Activated CD8-positive, alpha-beta T cell treated with anti-CD3 and anti-CD28 coated beads for 36 hours (primary cell): ENCODE data around the gene SRGAP1. TPM values are rescaled to one million over a fixed set of nuclear protein-coding genes. Genes with fewer than 3 reads are reported as not detected.

Experiments used
- ATAC-seq: fragments of 200-7000 bp; cut with Tn5 transposase; one replicate; pipeline ENCODE4 v1.10.0; 2021; ENCODE audit warnings: mild to moderate bottlenecking, moderate library complexity
- CTCF ChIA-PET: fragments of 350-600 bp; sonication (Branson Sonifier 250); formaldehyde crosslinking; loops from one replicate; lab custom pipeline; 2021; ENCODE audit warnings: antibody characterized with exemption; lab: Charles Lee
- POLR2A ChIA-PET: fragments of 350-600 bp; sonication (Branson Sonifier 250); formaldehyde crosslinking; loops from one replicate; lab custom pipeline; 2021; ENCODE audit warnings: antibody characterized with exemption; lab: Charles Lee
- DNase-seq: peaks from one replicate; pipeline ENCODE4 v3.0.0-alpha.2; 2020
- H3K27ac Mint-ChIP-seq: one replicate; pipeline ENCODE4 v1.8.0; 2021; ENCODE audit warnings: mild to moderate bottlenecking, mixed read lengths
- H3K27me3 Mint-ChIP-seq: one replicate; pipeline ENCODE4 v1.8.0; 2021; ENCODE audit warnings: mixed read lengths
- H3K36me3 Mint-ChIP-seq: one replicate; pipeline ENCODE4 v1.8.0; 2021; ENCODE audit warnings: low read depth, mixed read lengths
- H3K4me1 Mint-ChIP-seq: one replicate; pipeline ENCODE4 v1.8.0; 2021; ENCODE audit warnings: low read depth, mixed read lengths
- H3K4me3 Mint-ChIP-seq: one replicate; pipeline ENCODE4 v1.8.0; 2021; ENCODE audit warnings: mild to moderate bottlenecking, moderate library complexity, mixed read lengths
- H3K9me3 Mint-ChIP-seq: one replicate; pipeline ENCODE4 v1.8.0; 2021; ENCODE audit warnings: mixed read lengths
- intact Hi-C: fragments of 100-400 bp; cut with micrococcal nuclease; formaldehyde crosslinking; loops from one replicate; pipeline ENCODE4 v1.10.0; 2022
- total RNA-seq, 2 experiments: library from RNA; stranded (reverse); gene quantifications; one replicate each; pipeline ENCODE4 v1.2.3, GENCODE V29; 2021
- TF ChIP-seq, protein P1 (sequence below): fragments of 200-600 bp; IDR thresholded peaks from one replicate; pipeline ENCODE4 v1.8.0; 2022; ENCODE audit warnings: antibody characterized with exemption, mild to moderate bottlenecking

Gene SRGAP1
- total RNA-seq, 2 experiments from 2014 or later: 0.02 to 0.07 TPM

DNA sequence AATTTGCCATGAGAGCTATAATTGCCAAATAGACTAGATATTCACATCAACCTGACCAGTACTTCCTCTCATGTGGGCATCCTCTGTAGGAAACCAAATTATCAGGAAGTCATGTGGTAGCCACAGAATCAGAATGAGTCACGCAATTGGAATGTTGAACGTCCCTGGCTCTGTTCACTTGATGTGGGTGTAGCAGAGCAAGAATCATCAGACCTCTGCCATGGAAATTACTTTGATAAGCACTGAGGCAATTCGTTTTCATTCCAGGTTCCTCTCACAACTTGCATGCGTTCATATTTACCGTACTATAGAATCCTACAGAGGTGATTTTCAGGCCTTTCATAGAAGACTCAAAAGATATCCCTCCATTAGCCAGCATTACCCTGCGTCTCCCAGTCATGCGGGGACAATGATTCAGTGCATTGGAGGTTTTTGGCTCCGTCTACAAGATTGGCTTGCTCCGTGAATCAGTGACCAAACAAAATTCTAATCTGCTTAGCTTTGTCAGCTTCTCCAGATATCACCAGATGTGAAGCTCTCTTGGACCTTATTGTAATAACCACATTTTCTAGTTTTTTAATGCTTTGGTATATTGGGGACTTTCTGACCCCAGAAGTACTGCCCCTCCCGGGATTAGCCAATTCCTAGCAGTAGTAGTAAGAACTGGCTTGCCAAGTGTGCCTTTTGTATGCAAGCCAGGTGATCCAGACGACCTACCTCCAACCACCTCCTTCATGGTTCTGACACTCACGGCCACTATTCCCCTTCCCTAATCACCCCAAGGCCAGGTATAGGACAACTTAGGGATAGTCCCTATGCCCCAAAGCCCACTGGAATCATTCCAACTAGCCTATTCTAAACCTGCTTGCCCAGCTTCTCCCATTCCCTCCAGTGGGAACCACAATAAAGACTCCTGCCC, 244.2 kb downstream of the SRGAP1 start:
- no peaks in the 10 kb centered on the region for H3K9me3 Mint-ChIP-seq
- H3K4me1 Mint-ChIP-seq: no peaks in the 10 kb centered on the region
- POLR2A ChIA-PET: no interaction called here
- intact Hi-C loops: no loop called here
- no peak overlapping the region for H3K27ac Mint-ChIP-seq
- no peak for DNase-seq
- H3K36me3 Mint-ChIP-seq: no peaks in the 10 kb centered on the region
- peaks cover 11% of the 10 kb centered on the region for H3K27me3 Mint-ChIP-seq
- CTCF ChIA-PET: no interaction called here
- no peak overlapping the region for H3K4me3 Mint-ChIP-seq
- no peak for ATAC-seq
- TF ChIP-seq, protein P1, sequence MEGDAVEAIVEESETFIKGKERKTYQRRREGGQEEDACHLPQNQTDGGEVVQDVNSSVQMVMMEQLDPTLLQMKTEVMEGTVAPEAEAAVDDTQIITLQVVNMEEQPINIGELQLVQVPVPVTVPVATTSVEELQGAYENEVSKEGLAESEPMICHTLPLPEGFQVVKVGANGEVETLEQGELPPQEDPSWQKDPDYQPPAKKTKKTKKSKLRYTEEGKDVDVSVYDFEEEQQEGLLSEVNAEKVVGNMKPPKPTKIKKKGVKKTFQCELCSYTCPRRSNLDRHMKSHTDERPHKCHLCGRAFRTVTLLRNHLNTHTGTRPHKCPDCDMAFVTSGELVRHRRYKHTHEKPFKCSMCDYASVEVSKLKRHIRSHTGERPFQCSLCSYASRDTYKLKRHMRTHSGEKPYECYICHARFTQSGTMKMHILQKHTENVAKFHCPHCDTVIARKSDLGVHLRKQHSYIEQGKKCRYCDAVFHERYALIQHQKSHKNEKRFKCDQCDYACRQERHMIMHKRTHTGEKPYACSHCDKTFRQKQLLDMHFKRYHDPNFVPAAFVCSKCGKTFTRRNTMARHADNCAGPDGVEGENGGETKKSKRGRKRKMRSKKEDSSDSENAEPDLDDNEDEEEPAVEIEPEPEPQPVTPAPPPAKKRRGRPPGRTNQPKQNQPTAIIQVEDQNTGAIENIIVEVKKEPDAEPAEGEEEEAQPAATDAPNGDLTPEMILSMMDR: no peak

DNA sequence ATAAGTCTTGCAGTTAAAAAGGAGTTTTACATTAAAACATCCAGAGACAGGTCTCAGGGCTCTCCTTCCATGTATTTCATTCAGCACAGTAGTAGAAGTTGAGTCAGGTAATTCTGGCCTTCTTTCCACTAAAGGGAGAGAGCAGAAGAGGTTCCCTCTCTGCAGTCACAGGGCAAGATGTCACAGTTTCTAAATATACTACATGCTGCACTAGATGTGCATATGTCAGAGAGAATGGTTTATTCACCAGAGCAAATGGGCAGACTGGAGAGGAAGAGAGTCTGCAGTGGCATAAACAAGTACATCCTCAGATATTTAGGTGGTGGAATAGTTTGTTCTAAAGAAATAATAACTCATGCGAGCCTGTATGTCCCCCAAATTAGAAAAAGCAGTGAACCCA, 245.5 kb downstream of the SRGAP1 start:
- Mint-ChIP-seq H3K36me3 (no peaks in the 10 kb centered on the region), H3K4me1 (no peaks in the 10 kb centered on the region), H3K4me3 (no peak overlapping the region), H3K27me3 (peaks cover 11% of the 10 kb centered on the region), H3K9me3 (no peaks in the 10 kb centered on the region), H3K27ac (no peak overlapping the region)
- ChIA-PET POLR2A (no interaction called here), CTCF (no interaction called here)
- intact Hi-C loops: no loop called here
- ATAC-seq (no peak), DNase-seq (no peak)
- TF ChIP-seq, protein P1: no peak

DNA sequence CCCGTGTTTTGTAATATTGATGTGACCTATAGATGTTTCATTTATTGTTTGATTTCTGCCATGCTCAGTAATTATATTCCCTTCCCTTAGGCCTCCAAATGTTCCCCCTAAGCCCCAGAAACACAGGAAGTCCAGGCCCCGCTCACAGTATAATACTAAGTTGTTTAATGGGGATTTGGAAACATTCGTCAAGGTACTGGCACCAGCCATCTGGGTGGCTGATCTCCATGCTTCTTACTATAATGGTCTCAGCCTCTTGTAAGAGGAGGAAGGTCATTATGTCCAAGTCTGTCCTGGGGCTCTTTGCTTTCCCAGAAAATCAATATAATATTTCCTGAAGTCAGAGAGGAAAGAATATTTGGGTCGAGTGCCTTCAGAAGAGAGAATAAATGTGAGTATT, 246.7 kb downstream of the SRGAP1 start:
- CTCF ChIA-PET: interaction anchor here (0.9 kb wide), 1 partner anchor 13 kb away, joined by 3 read pairs; no protein-coding TSS in a partner anchor
- no peak for ATAC-seq
- DNase-seq: no peak
- intact Hi-C loops: no loop called here
- H3K4me3 Mint-ChIP-seq: no peak overlapping the region
- no peaks in the 10 kb centered on the region for H3K4me1 Mint-ChIP-seq
- no peak overlapping the region for H3K27ac Mint-ChIP-seq
- TF ChIP-seq, protein P1: no peak
- POLR2A ChIA-PET: no interaction called here
- H3K36me3 Mint-ChIP-seq: no peaks in the 10 kb centered on the region
- peaks cover 7% of the 10 kb centered on the region for H3K27me3 Mint-ChIP-seq
- no peaks in the 10 kb centered on the region for H3K9me3 Mint-ChIP-seq

DNA sequence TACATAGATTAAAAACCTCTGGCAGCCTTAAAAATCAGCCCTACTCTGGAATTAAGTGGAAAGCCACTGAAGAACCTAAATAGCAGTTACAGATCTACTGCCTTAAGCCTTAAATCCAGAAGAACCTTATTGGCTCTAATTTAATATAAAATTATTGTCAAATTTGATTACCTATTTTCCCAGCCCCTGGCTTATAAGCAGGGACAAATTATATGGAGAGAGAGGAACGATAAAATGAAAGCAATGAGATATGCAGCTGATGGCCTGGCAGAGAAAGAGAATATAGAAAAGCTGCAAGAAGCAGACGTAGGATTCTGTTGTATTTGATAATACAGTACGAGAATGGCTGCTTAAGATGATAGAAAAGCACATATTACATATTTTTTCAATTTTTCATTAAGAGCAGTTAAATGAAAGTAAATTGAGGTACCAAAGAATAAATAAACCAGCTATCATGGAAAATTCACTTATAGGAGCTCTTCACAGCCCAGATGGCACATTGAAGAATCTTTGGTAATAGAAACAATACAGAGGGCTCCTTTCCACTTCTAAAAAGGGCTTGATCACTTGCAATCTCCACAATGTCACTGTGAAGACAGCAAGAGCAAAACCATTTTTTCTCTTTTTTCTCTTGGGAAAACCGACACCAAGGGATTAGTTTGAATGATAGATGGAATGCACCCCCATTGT, 248.2 kb downstream of the SRGAP1 start:
- no peak for ATAC-seq
- TF ChIP-seq, protein P1: no peak
- no peaks in the 10 kb centered on the region for H3K9me3 Mint-ChIP-seq
- H3K27me3 Mint-ChIP-seq: peaks cover 6% of the 10 kb centered on the region
- H3K4me1 Mint-ChIP-seq: no peaks in the 10 kb centered on the region
- ChIA-PET CTCF (no interaction called here), POLR2A (no interaction called here)
- H3K36me3 Mint-ChIP-seq: no peaks in the 10 kb centered on the region
- H3K4me3 Mint-ChIP-seq: no peak overlapping the region
- no peak overlapping the region for H3K27ac Mint-ChIP-seq
- intact Hi-C loops: no loop called here
- DNase-seq: no peak

DNA sequence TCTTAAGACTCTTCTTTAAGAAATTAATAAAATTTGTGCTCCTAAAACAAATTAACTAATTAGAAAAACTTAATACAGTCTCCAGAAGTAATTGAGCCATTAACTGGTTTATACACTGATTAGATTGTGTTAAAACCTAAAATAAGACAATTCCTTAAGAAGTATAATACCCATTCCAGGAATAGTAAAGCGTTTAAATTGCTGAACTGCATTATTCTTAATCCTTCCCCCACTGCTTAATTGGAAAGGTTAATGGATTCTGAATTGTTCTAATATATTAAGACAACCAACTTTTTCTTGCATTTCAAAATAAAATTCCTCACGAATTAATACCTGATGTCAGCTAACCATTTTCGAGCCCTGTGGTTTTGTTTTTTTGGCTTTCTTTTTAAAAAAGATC, 249.2 kb downstream of the SRGAP1 start:
- intact Hi-C loops: no loop called here
- CTCF ChIA-PET: no interaction called here
- DNase-seq (no peak), ATAC-seq (no peak)
- TF ChIP-seq, protein P1: no peak
- H3K4me3 Mint-ChIP-seq: no peak overlapping the region
- peaks cover 9% of the 10 kb centered on the region for H3K27me3 Mint-ChIP-seq
- H3K9me3 Mint-ChIP-seq: no peaks in the 10 kb centered on the region
- H3K27ac Mint-ChIP-seq: no peak overlapping the region
- H3K36me3 Mint-ChIP-seq: no peaks in the 10 kb centered on the region
- no peaks in the 10 kb centered on the region for H3K4me1 Mint-ChIP-seq
- POLR2A ChIA-PET: no interaction called here
